ENCODE results near the gene SLIT1. TPM values are rescaled to one million over a fixed set of nuclear protein-coding genes. Genes with fewer than 3 reads are reported as not detected.

SLIT1 gene
- total and polyA plus RNA-seq, 2 of the 8 experiments (the other 6 are each of a cell fraction or from before 2014, with no cell fraction given), result 0.70 to 0.88 TPM

GRCh38 chr10:97083228-97083829 lies 102.4 kb downstream of the SLIT1 start:
- Histone ChIP-seq H3K9me3 (ENCODE audit: insufficient read depth in 2 of 2, low read depth in 1 of 2, low read length in 1 of 2) (no peaks in the 10 kb centered on the region), H3K14ac (ENCODE audit: insufficient read length) (no peak overlapping the region), H3K36me3 (ENCODE audit: control insufficient read depth in 2 of 4, insufficient read depth in 4 of 4, low read length in 3 of 4) (no peaks in the 10 kb centered on the region), H4K91ac (replicated peaks; ENCODE audit: insufficient read length, low read length) (no peak overlapping the region), H4K8ac (ENCODE audit: extremely low read depth, insufficient read depth, low read length) (no peak overlapping the region), H2BK12ac (ENCODE audit: low read depth, low read length) (no peak overlapping the region), H3K9ac (replicated peaks in 1 of 4; ENCODE audit: extremely low read depth in 1 of 4, low read depth in 3 of 4, low read length in 3 of 4) (no peak overlapping the region), H3K18ac (ENCODE audit: extremely low read depth, low read length) (no peak overlapping the region), H3K4ac (replicated peaks; ENCODE audit: insufficient read length, low read depth, low read length) (no peak overlapping the region), H3K27me3 (replicated peaks in 1 of 4; ENCODE audit: control insufficient read depth in 3 of 4, extremely low read depth in 1 of 4, insufficient read depth in 3 of 4, low read length in 3 of 4) (no peaks in the 10 kb centered on the region), H2BK20ac (ENCODE audit: low read length) (no peak overlapping the region), H3K23me2 (ENCODE audit: low read depth, low read length) (no peaks in the 10 kb centered on the region), H2BK5ac (ENCODE audit: low read depth, low read length) (no peak overlapping the region), H3K4me1 (replicated peaks in 1 of 4; ENCODE audit: control insufficient read depth in 3 of 4, insufficient read depth in 4 of 4, low read length in 3 of 4) (peaks cover 0 to 26% (median 17%) of the 10 kb centered on the region in 4 experiments; a peak in 6 of 7 replicates), H4K5ac (ENCODE audit: insufficient read length, low read depth, low read length) (no peak overlapping the region), H3K4me3 (ENCODE audit: extremely low read depth in 1 of 4, insufficient read depth in 2 of 4, low read depth in 3 of 4, low read length in 4 of 4) (no peak overlapping the region), H2BK15ac (ENCODE audit: low read length) (no peak overlapping the region), H3K27ac (ENCODE audit: low read depth, low read length) (no peak overlapping the region), H2BK120ac (replicated peaks; ENCODE audit: low read depth, low read length) (no peak overlapping the region), H2AFZ (ENCODE audit: low read length) (no peak overlapping the region), H4K20me1 (replicated peaks in 1 of 2; ENCODE audit: control insufficient read depth in 1 of 2, insufficient read depth in 2 of 2, low read length in 2 of 2) (peaks cover 0 to 1% of the 10 kb centered on the region in 2 experiments), H3K79me1 (ENCODE audit: low read depth, low read length) (no peaks in the 10 kb centered on the region), H2AK5ac (ENCODE audit: low read depth, low read length) (no peak overlapping the region), H3K4me2 (ENCODE audit: insufficient read depth in 1 of 2, low read depth in 2 of 2, low read length in 2 of 2) (no peak overlapping the region), H3K23ac (ENCODE audit: insufficient read length) (no peak overlapping the region), H3K56ac (replicated peaks; ENCODE audit: insufficient read length, low read depth, low read length) (no peak overlapping the region), H3K79me2 (ENCODE audit: control insufficient read depth in 1 of 2, insufficient read depth in 2 of 2, low read length in 2 of 2) (no peaks in the 10 kb centered on the region)
- CTCF ChIA-PET (ENCODE audit: partially characterized antibody), result interaction anchor here (0.8 to 42.3 kb wide), 9 partner anchors 4 to 134 kb away, joined by 3 to 1348 read pairs (median 33); no protein-coding TSS in a partner anchor
- FAIRE-seq (no peak), DNase-seq (ENCODE audit: low read depth in 1 of 2, low spot score in 2 of 2) (no peak)
- TF ChIP-seq MAFK (IDR thresholded peaks at IDR 0.05; ENCODE audit: low read depth, low read length) (no peak), USF2 (IDR thresholded peaks at IDR 0.05; ENCODE audit: low read length) (no peak)
- POLR2A ChIA-PET (ENCODE audit: partially characterized antibody), result no interaction called here
- 81% methylated on average over 9 of the region's 9 CpGs; no CpG with 5 or more reads in 1 of the 2 experiments for WGBS, 2 experiments (ENCODE audit: extremely low coverage in 1 of 2, insufficient coverage in 1 of 2, insufficient read length in 1 of 2, insufficient replicate concordance in 2 of 2, low coverage in 1 of 2, low lambda C conversion rate in 2 of 2, missing lambda C conversion rate in 1 of 2)

Data from H1 (cell line).